GM18499 (cell line): ENCODE results near the gene IQCK.
"Not testable (repeated sequence)": the region's sequence is repeated elsewhere in the genome, so short reads cannot be mapped to it uniquely, and the experiment has no call there.

Experiments used
- ATAC-seq: cut with Tn5 transposase; IDR thresholded peaks from one replicate; pipeline ENCODE4 v1.9.1; 2021; ENCODE audit warnings: moderate number of reproducible peaks; ENCODE audit not compliant: insufficient read depth, unreplicated experiment

IQCK gene, protein sequence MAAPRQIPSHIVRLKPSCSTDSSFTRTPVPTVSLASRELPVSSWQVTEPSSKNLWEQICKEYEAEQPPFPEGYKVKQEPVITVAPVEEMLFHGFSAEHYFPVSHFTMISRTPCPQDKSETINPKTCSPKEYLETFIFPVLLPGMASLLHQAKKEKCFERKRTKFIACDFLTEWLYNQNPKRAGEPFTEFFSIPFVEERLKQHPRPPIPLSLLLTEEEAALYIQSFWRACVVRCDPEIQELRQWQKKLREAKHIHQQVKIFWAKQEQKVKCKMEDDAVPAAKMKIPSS

DNA sequence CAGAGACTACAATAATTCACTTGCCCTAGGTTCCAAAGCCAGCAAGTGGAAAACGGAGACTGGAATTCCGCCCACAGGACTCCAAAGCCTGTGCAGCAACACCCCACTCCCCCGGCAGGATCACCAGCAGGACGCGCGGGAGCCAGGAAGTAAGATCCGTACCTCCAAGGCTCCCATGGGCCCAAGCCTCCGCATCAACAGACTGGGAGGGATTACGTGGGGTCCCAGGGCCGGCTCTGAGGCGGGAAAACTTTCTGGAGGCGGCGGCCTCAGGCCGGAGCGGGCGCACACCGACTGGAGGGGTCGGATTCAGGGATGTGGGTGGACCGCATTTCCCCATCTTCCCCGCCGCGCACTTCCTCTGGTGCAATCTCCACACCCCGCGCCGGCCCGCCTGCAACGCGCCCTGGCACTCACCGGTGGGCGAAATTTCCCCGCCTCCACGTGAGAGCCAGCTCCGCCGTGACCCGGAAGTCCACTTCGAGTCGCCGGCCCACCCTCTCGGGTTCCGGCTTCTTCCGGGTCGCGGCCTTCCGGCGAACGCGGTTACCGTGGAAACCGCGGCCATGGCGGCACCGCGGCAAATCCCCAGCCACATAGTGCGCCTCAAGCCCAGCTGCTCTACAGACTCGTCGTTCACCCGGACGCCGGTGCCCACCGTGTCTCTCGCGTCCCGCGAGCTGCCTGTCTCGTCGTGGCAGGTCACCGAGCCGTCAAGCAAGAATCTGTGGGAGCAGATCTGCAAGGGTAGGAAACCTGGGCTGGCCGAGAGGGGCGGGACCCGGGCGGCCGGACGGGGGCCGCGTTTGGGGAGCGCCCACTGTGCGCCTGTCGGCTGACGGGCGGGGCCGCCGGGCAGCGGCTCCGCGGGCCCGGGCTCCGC lies at the start of gene IQCK, which contains the start of gene KNOP1:
Gene IQCK, plus strand, starts transcription at position 531 of the 883 bp plus-strand sequence. Its CDS starts 36 bp downstream, at position 567.
Gene KNOP1, minus strand, starts transcription at position 487 of the 883 bp plus-strand sequence. CDS start 3,192 bp downstream, outside the sequence.
- peak; percentile 56 for ATAC-seq

DNA sequence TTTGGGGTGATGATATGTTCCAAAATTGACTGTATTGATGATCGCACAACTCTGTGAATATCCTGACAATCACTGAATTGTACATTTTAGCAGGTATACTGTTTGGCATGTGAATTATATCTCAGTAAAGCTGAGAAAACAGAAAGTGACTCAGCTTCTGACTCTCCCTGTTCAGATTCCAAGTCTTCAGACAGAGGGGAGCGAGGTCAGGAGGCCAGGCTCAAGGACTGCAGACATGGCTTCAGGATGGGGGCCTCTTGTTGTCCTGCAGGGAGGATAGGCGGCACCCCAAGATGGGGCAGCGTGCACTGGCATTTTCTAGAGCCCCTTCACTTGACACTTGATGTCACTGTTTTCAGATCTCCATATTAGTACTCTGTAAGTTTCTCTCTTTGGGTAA lies 45.7 kb upstream of the IQCK start:
- ATAC-seq: no peak

DNA sequence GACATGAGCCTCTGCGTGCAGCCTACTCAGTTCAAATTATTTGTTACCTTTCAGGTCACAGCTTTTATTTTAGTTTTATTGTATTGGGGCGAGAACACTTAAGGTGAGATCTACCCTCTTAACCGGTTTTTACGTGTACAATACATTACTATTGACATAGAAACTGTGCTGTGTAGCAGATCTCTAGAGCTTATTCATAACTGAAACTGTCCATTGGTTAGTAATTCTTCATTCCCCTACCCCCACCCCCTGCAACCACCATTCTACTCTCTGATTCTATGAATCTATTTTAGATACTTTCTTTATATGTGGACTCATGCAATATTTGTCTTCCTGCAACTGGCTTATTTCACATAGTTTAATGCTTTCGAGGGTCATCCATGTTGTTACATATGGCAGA lies 43.6 kb upstream of the IQCK start:
- no peak for ATAC-seq

DNA sequence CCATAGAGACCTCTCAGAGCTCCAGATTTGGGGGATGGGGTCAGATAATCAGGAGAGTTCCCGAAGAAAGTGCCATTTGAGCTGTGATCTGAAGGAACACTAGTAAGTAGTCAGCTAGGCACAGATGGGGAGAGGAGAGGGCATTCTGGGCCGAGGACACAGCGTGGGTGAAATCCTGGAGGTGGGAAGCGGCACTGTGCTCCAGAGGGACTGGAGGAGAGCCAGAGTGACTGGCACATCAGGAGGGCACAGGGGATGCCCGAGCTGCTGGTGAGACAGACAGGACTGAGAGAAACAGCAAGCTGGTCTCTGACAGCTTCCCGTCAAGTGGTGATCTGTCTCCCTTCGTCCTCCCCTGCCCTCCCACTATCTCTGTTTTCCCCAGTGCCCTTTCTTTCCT lies 40.7 kb upstream of the IQCK start:
- ATAC-seq: no peak

DNA sequence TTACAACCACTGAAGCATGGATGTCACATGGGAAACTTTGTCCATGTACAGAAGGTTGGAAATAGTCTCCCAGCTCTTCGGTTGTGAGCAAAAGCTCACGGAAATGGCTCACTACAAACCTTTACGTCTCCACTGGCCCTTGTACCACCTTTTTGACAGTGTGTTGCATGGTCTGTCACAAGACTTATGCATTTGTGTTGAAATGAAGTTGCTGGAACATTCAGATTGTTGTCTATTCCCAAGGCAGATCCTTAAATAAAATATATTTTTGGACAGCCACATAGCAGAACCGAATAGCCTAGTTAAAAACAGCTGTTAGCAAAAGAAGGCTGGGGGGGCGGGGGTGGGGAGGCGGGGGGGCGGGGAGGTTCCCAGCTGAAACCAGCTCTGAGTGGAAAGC lies 39.3 kb upstream of the IQCK start:
- ATAC-seq: no peak

DNA sequence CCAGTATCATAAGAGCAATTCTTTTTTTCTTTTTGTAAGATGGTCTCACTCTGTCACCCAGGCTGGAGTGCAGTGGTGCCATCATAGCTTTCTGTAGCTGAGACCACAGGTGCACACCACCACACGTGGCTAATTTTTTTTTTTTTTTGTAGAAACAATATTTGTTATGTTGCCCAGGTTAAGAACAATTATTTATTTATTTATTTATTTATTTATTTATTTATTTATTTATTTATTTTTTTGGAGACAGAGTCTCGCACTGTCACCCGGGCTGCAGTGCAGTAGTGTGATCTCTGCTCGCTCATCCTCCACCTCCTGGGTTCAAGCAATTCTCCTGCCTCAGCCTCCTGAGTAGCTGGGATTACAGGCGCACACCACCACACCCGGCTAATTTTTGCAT lies 38.8 kb upstream of the IQCK start:
- not testable (repeated sequence) for ATAC-seq

DNA sequence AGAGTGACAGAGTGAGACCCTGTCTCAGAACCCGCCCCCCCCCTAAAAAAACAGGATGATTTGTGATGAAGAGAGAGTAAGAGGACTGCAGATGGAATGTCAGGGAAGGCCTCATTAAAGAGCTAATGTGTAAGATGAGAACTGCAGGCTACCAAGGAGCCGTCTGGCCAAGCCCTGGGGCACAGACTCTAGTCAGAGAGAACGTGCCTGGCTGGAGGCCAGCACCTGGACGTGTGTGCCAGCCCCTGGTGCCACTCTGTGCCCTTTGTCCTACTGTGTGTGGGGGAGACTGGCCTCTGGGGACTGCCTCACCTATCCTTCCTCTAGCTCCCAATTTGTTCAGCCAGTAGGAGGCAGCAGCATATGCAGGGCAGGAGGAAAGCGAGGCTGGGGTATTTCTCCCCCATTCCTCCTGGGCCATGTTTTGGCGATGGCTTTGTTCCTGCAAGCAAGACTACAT lies 37.2 kb upstream of the IQCK start:
- no peak for ATAC-seq

DNA sequence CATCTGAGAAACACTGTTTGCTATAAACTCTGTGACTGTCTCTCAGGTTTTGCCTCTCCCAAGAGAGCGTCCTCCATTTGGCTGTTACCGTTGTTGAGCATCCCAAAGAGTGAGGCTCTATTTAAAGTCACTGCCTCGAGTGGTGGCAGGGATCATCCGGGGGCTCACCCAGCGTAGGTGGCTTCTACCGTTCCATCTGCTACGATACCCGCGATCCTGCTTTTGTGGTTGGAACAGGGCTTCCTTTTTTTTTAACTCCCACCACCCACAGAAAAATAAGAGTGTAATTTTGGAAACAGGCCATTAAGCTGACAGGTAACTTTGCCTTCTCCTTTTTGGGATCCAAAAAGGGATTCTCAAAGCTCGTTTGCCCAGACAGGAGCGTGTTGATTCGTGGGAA lies 36.4 kb upstream of the IQCK start:
- no peak for ATAC-seq

DNA sequence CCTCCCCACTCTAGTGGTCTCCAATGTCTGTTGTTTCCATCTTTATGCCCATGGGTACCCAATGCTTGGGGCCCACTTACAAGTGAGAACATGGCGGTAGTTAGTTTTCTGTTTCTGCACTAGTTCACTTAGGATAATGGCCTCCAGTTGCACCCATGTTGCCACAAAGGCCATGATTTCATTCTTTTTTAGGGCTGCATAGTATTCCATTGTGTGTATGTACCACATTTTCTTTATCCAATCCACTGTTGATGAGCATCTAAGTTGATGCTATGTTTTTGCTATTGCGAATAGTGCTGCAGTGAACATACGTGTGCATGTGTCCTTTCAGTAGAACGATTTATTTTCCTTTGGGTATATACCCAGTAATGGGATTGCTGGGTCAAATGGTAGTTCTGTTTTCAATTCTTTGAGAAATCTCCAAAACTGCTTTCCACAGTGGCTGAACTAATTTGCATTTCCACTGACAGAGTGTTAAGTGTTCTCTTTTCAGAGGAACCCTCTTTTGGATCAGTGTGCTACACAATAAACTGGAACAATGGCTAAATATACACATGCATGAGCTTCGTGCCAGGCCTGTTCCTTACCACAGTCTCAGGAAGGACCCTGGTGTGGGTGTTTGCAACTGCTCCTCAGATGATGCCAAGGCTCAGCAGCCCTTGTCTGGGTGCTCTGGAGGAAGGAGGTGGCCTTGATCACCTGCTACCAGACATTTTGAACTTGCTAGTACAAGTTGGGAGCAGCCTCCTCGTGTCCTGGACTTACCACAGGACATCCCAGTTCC lies 34.4 kb upstream of the IQCK start:
- no peak for ATAC-seq

DNA sequence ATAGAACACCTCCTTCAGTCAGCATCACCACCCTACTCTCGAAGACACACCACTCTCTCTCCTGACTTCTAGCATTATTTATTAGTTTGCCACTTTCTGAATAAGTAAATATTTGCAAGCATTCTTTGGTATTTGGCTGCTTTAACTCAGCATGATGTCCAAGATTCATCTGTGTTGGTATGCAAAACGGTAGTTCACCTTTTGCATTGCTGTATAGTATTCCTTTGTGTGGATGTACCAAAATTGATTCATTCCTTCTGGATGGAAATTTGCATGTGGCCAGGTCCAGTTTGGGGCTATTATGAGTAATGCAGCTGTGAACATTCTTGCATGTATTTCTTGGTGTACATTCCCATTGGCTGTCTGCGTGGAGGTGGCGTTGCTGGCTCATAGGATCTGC lies 32.9 kb upstream of the IQCK start:
- no peak for ATAC-seq

DNA sequence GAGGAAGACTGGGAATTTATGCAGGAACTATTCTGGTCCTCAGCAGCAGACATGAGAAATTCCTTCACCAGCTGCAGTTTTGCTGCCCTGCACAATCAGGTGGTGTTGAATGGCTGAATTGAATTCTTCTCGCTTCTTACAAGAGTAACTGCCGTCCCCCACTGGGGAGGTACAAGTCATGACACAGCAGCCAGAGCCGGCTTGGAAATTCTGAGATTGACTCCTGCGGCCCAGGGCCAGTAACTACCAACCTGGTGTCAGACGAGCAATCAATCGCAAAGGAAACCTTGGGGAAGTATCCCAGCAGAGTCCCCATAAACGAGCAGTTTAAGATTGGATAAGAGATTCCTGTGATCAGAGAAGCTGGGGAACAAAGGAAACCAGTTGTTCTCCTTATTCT lies 30.8 kb upstream of the IQCK start:
- ATAC-seq: no peak

DNA sequence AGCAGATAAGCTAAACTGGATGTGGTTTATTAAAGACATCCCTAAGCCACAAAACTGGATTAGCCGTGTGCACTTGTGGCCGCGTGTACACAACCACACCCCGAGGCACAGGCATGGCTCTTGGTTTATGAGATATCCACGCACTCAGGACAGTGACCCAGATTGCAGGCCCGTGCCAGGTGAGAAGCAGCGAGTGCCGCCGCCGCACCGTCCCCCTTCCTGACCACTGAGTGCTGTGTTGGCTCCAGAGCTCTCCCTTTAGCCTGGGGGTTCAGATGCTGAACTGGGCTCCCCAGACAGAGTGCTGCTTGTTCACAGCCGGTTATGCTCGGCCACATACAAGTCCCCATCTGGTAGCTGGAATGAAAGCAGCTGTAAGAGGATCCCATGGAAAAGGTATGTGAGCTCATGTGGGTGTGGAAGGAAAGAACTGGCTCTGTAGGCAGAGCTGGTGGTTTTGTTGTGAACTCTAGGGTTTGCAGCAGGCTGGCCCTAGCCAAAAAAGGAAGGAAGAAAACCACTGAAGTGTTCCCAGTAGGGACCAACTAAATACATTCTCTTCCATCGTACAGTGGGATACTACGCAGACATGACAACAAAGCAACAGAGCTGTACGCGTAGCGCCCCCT lies 29.6 kb upstream of the IQCK start:
- no peak for ATAC-seq

DNA sequence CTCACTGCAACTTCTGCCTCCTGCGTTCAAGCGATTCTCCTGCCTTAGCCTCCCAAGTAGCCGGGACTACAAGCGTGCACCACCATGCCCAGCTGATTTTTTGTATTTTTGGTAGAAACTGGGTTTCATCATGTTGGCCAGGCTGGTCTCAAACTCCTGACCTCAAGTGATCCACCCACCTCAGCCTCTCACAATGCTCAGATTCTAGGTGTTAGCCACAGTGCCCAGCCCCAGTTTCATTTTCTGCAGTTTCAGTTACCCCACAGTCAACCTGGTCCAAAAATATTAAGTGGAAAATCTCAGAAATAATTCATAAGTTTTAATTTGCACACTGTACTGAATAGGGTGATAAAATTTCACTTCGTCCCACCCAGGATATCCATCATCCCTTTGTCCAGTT lies 28.7 kb upstream of the IQCK start:
- ATAC-seq: no peak

DNA sequence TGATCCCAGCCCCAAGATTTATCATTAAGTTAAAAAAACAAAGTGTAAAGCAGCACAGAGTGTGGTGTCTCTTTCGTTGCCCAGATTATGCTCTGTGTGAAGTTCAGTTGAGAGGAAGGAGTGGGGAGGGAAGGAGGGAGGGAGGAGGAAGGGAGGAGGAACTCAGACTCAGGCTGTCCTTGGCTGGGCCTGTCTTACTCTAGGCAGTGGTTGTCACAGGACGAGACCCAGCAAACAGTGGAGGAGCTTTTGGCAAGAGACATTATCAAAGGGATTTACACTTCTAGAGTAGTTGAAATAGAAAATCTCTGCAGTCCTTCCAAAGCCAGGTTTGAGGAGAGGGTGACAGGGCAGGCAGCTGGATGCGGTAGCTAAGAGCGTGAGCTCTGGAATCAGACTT lies 27.9 kb upstream of the IQCK start:
- ATAC-seq: no peak

DNA sequence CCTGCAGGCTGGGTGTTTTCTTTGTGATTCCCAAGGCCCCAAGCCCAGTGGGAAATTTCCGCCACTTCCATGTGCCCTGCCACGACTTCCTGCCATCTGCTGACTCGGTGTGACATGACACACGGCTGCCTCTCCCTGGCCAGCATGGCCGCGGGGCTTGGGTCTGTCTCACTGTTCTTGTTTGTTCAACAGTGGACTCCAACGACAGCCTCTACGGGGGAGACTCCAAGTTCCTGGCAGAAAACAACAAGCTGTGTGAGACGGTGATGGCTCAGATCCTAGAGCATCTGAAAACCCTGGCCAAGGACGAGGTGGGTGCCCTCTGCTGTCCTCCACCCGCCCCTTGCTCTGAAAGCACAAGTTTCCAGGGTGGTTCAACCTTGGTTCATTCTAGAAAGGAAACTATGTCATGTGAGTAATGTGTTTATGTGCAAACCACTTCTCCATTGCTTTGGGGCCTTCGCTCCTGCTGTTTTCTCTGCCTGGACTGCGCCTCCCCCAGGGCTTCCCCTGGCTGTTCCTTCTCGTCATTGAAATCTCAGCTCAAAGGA lies 26.8 kb upstream of the IQCK start:
- no peak for ATAC-seq

DNA sequence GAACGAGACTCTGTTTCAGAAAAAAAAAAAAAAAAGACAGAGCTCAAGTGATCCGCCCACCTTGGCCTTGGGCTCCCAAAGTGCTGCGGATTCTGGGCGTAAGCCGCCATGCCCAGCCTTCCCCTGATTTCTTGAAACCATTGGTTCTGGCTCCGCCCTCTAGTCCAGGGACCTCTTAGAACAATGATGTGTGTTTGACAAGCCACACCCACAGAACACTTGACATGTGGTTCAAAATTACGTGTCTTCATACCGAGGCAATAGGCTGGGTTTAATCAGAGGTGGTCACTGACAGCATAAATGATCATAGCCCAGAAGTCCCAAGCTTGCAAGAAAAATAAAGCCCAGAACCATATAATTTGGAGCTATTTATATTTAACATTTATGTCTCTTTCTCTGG lies 23.1 kb upstream of the IQCK start:
- no peak for ATAC-seq

DNA sequence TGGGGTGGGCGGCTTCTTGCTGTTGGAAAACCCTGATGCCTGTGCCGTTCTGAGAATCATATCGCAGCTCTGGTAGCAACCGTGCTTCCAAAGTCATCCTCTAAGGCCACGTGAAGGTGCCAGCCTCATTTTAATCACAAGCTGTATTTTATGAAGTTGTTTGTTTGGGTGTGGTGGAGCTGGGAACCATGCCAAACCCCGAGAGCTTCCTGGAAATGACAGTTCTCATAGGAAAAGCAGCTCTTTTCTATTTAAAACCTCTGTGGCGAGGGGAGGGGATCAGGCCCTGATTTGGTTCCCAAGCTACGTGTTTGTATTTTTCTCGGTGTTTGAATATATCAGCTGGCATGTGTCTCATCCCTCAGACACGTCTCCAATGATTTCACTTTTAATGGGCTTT lies 21.7 kb upstream of the IQCK start:
- no peak for ATAC-seq

DNA sequence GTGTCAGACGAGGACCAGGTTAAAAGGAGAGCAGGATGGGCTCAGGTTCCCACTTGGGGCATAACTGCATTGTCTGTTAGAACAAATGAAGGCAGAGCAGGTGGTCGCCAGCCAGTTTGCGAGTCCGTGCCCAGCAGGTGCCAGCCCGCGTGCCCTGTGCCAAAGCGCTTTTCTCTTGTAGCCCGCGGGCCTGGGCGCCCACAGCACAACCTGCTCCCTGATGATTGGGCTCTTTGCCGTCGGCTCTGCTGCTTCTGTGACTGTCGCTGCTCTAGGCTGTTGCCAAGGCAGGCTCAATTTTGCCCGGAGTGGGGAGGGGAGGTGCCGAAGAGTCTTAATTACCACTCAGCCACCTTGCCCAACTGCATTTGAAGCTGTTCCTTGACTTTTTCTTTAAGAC lies 21.1 kb upstream of the IQCK start:
- no peak for ATAC-seq

DNA sequence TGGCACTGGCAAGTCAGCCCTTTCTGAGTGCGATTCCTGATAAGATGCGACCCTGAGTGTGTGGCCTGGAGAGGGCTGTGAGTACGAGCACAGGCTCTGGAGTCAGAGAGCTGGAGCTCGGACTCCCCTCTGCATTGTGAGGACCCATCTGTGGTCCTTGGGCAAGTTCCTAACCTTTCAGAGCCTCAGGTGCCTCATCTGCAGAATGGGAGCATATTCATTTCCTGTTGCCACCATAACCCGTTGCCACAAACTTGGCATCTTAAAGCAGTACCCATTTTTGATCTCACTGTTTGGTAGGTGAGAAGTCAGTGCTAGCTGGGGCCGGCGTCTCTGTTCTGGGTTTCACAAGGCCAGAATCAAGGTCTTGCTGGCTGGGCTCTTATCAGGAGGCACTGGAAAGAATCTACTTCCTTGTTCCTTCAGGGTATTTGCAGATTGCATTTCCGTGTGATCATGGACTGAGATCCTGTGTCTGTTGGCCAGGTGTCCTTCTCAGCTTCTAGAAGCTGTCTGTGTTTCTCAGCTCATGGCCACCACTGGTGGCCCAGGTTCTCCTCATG lies 20.2 kb upstream of the IQCK start:
- no peak for ATAC-seq
